A673 (cell line): ENCODE results near the gene ACKR2.

Experiments used
- CTCF ChIP-seq: fragments of 300-800, 200-600 bp; sonication (generic); conservative IDR thresholded peaks from 2 replicates; pipeline ENCODE4 v1.5.1; 2017; ENCODE audit warnings: low read depth, mild to moderate bottlenecking, antibody characterized with exemption, low read length, moderate library complexity, mixed read lengths
- EZH2 ChIP-seq: fragments of 200-600 bp; sonication (generic); IDR thresholded peaks from 2 replicates; pipeline ENCODE4 v1.6.1; 2017; ENCODE audit warnings: borderline replicate concordance, low read depth, mild to moderate bottlenecking, mixed read lengths, antibody characterized with exemption, low read length; ENCODE audit not compliant: poor library complexity, severe bottlenecking

- TF ChIP-seq CTCF: no peak
- TF ChIP-seq EZH2: no peak
These were observed 94.8 kb downstream of the ACKR2 start for GRCh38 chr3:42904076-42904475.
